Muscle layer of colon (tissue), 2 donors: ENCODE results near the gene LPCAT1.
"Not testable (repeated sequence)": the region's sequence is repeated elsewhere in the genome, so short reads cannot be mapped to it uniquely, and the experiment has no call there.

ENCODE experiments used
- H3K27ac ChIP-seq: one replicate; pipeline ENCODE4 v1.7.0; 2013; ENCODE audit warnings: low read depth, mild to moderate bottlenecking, low read length, moderate library complexity
- H3K27me3 ChIP-seq, 2 donors: one replicate each; pipeline ENCODE4 v1.7.0; 2013; ENCODE audit warnings: low read length in 2 of 2, mild to moderate bottlenecking in 2 of 2; ENCODE audit not compliant: insufficient read depth in 2 of 2, control insufficient read depth in 1 of 2
- H3K36me3 ChIP-seq: one replicate; pipeline ENCODE4 v1.7.0; 2013; ENCODE audit warnings: mild to moderate bottlenecking, low read length; ENCODE audit not compliant: insufficient read depth
- H3K4me1 ChIP-seq: one replicate; pipeline ENCODE4 v1.7.0; 2013; ENCODE audit warnings: mild to moderate bottlenecking, low read length; ENCODE audit not compliant: insufficient read depth
- H3K4me3 ChIP-seq, 2 donors: one replicate each; pipeline ENCODE4 v1.7.0; 2013; ENCODE audit warnings: low read length in 2 of 2, low read depth in 1 of 2, mild to moderate bottlenecking in 1 of 2, moderate library complexity in 1 of 2
- H3K9ac ChIP-seq: one replicate; pipeline ENCODE4 v1.7.0; 2013; ENCODE audit warnings: low read length
- H3K9me3 ChIP-seq: one replicate; pipeline ENCODE4 v1.7.0; 2013; ENCODE audit warnings: mild to moderate bottlenecking, low read length
- donor health status: abdominal sarcoma.
- donor health status: Adenocarcinoma of cecum.

Gene LPCAT1

GRCh38 chr5:1435369-1435768 is 88.4 kb downstream of the LPCAT1 start:
- H3K27ac ChIP-seq: no peak overlapping the region
- H3K4me3 ChIP-seq: no peak overlapping the region
- H3K9me3 ChIP-seq: no peaks in the 10 kb centered on the region
- no peaks in the 10 kb centered on the region for H3K27me3 ChIP-seq
- H3K36me3 ChIP-seq: no peaks in the 10 kb centered on the region
- H3K4me1 ChIP-seq: no peaks in the 10 kb centered on the region
- H3K9ac ChIP-seq: no peak overlapping the region

- H3K27me3 ChIP-seq: no peaks in the 10 kb centered on the region
- H3K36me3 ChIP-seq: no peaks in the 10 kb centered on the region
- no peak overlapping the region for H3K9ac ChIP-seq
- peaks cover 12% of the 10 kb centered on the region for H3K9me3 ChIP-seq
- no peak overlapping the region for H3K27ac ChIP-seq
- no peaks in the 10 kb centered on the region for H3K4me1 ChIP-seq
- H3K4me3 ChIP-seq: no peak overlapping the region
These were observed 91.5 kb downstream of the LPCAT1 start for GRCh38 chr5:1432296-1432695.

GRCh38 chr5:1431896-1432295 is 91.9 kb downstream of the LPCAT1 start:
- peaks cover 12% of the 10 kb centered on the region for H3K9me3 ChIP-seq
- H3K4me1 ChIP-seq: no peaks in the 10 kb centered on the region
- no peaks in the 10 kb centered on the region for H3K36me3 ChIP-seq
- no peak overlapping the region for H3K9ac ChIP-seq
- no peaks in the 10 kb centered on the region for H3K27me3 ChIP-seq
- H3K27ac ChIP-seq: no peak overlapping the region
- H3K4me3 ChIP-seq: no peak overlapping the region

- Histone ChIP-seq H3K27ac (no peak overlapping the region), H3K27me3 (no peaks in the 10 kb centered on the region), H3K36me3 (no peaks in the 10 kb centered on the region), H3K4me3 (no peak overlapping the region), H3K4me1 (no peaks in the 10 kb centered on the region), H3K9ac (no peak overlapping the region), H3K9me3 (peaks cover 17% of the 10 kb centered on the region)
These were observed 92.5 kb downstream of the LPCAT1 start for GRCh38 chr5:1431021-1431811.

- H3K4me1 ChIP-seq: no peaks in the 10 kb centered on the region
- H3K36me3 ChIP-seq: no peaks in the 10 kb centered on the region
- H3K27ac ChIP-seq: no peak overlapping the region
- no peak overlapping the region for H3K4me3 ChIP-seq
- peaks cover 17% of the 10 kb centered on the region for H3K9me3 ChIP-seq
- H3K27me3 ChIP-seq: no peaks in the 10 kb centered on the region
- H3K9ac ChIP-seq: no peak overlapping the region
These were observed 93.5 kb downstream of the LPCAT1 start for GRCh38 chr5:1430121-1430795.

GRCh38 chr5:1429496-1429895 is 94.3 kb downstream of the LPCAT1 start:
- Histone ChIP-seq H3K27ac (no peak overlapping the region), H3K9me3 (peaks cover 17% of the 10 kb centered on the region), H3K9ac (no peak overlapping the region), H3K4me3 (no peak overlapping the region), H3K27me3 (no peaks in the 10 kb centered on the region), H3K4me1 (no peaks in the 10 kb centered on the region), H3K36me3 (no peaks in the 10 kb centered on the region)

- H3K9me3 ChIP-seq: peaks cover 17% of the 10 kb centered on the region
- H3K36me3 ChIP-seq: no peaks in the 10 kb centered on the region
- no peaks in the 10 kb centered on the region for H3K4me1 ChIP-seq
- H3K27ac ChIP-seq: no peak overlapping the region
- H3K27me3 ChIP-seq: no peaks in the 10 kb centered on the region
- H3K9ac ChIP-seq: no peak overlapping the region
- H3K4me3 ChIP-seq: no peak overlapping the region
These were observed 94.7 kb downstream of the LPCAT1 start for GRCh38 chr5:1429066-1429465.

- H3K9me3 ChIP-seq: peaks cover 17% of the 10 kb centered on the region
These were observed 95.7 kb downstream of the LPCAT1 start for GRCh38 chr5:1428107-1428506.

GRCh38 chr5:1424716-1425115 is 99.0 kb downstream of the LPCAT1 start:
- Histone ChIP-seq H3K4me1 (no peaks in the 10 kb centered on the region), H3K36me3 (no peaks in the 10 kb centered on the region), H3K27me3 (no peaks in the 10 kb centered on the region), H3K27ac (no peak overlapping the region), H3K9ac (no peak overlapping the region), H3K9me3 (peaks cover 17% of the 10 kb centered on the region), H3K4me3 (no peak overlapping the region)

More at GRCh38 chr5:1428107-1428506, 95.7 kb downstream of the LPCAT1 start:
- H3K36me3 ChIP-seq: no peaks in the 10 kb centered on the region
- H3K4me3 ChIP-seq: no peak overlapping the region
- H3K27ac ChIP-seq: no peak overlapping the region
- no peaks in the 10 kb centered on the region for H3K27me3 ChIP-seq
- no peak overlapping the region for H3K9ac ChIP-seq
- no peaks in the 10 kb centered on the region for H3K4me1 ChIP-seq

GRCh38 chr5:1423901-1424603 is 99.7 kb downstream of the LPCAT1 start:
- no peak overlapping the region for H3K9ac ChIP-seq

GRCh38 chr5:1422522-1422921 is 101.2 kb downstream of the LPCAT1 start:
- H3K27ac ChIP-seq, H3K4me3 ChIP-seq, H3K9ac ChIP-seq, H3K27me3 ChIP-seq, H3K4me1 ChIP-seq, H3K9me3 ChIP-seq, H3K36me3 ChIP-seq: not testable (repeated sequence)

More at GRCh38 chr5:1423901-1424603, 99.7 kb downstream of the LPCAT1 start:
- Histone ChIP-seq H3K4me1 (no peaks in the 10 kb centered on the region), H3K27me3 (no peaks in the 10 kb centered on the region), H3K36me3 (no peaks in the 10 kb centered on the region), H3K9me3 (peaks cover 13% of the 10 kb centered on the region), H3K4me3 (no peak overlapping the region), H3K27ac (no peak overlapping the region)
